GM12891 (cell line): ENCODE data around the gene MOCOS.

Source experiments
- POLR2A ChIP-seq: IDR thresholded peaks from 2 replicates; pipeline ENCODE4 v1.6.1; 2011; ENCODE audit warnings: low read depth, low read length, control low read depth
- POLR2AphosphoS5 ChIP-seq: IDR thresholded peaks from 2 replicates; pipeline ENCODE4 v1.6.1; 2011; ENCODE audit warnings: low read depth, low read length, control low read depth
- TAF1 ChIP-seq: IDR thresholded peaks from 2 replicates; pipeline ENCODE4 v1.6.1; 2011; ENCODE audit warnings: low read depth, low read length, control low read depth

- TF ChIP-seq POLR2AphosphoS5 (no peak), TAF1 (no peak), POLR2A (no peak)
Measured at GRCh38 chr18:36311026-36311570, 123.8 kb downstream of the MOCOS start.
